HG03571 (cell line): ENCODE data around the gene RMI1.

Experiments used
- ATAC-seq: cut with Tn5 transposase; IDR thresholded peaks from one replicate; pipeline ENCODE4 v1.9.1; 2021; ENCODE audit not compliant: unreplicated experiment

RMI1 gene

DNA sequence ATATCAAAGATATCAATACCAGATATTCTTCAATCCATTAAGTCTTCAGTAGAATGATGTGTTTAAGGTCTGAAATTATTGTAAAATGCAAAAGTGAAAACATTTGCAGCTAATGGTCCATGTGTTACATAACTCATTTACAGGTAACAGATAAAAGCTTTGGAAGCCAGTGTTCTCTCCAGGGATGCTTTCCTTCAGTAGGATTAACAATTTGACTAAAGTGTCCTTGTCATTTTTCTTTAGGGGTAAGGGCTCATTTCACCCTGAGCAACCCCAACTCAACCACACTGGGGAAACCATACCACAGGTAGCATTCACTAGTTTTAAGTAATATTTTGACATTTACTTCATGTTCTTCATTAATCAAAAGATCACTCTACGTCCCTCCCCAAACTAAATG is 13.5 kb upstream of the RMI1 start:
- no peak for ATAC-seq

- ATAC-seq: no peak
Measured at GRCh38 chr9:83969602-83970001, 11.0 kb upstream of the RMI1 start.

GRCh38 chr9:83971485-83971884 is 9.1 kb upstream of the RMI1 start:
- ATAC-seq: no peak

- no peak for ATAC-seq
Measured at GRCh38 chr9:83972286-83972685, 8.3 kb upstream of the RMI1 start.

DNA sequence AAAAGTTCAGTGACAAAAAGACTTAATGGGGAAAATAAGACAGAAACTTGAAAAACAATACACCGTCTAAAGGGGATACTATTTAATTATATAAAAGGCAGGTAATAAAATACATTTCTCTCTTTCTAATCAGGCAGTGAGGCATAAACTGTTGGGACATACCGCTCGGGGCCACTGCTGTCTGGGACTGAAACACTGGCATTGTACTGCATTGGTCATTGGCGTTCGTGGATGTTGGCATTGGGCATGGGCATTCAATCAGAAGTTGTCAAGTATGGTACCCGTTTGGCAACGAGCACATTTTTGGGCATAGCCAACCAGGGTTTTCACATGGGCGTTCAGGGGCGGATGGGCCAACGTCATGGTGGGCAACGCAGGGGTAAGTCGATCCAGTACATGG is 5.3 kb upstream of the RMI1 start:
- ATAC-seq: no peak

- ATAC-seq: no peak
Measured at GRCh38 chr9:83976372-83976771, 4.2 kb upstream of the RMI1 start.

DNA sequence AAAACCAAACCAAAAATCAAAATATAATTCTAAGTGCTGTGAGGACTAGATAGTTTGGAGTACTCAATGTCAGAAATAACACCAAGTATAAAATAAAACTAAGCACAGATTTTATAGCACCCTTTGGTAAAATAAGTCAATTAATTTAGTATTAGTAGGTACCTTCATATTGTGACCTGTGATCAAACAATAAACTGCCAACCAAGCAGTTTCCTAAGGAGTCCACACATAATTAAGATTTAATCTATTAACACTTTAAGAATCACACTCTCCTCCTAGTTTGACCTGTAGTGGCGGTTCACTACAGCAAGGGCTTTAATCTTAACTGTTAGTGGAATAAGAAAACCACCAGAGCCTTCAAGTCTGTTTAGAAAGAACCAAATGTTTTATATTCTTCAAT is 3.4 kb upstream of the RMI1 start:
- no peak for ATAC-seq

DNA sequence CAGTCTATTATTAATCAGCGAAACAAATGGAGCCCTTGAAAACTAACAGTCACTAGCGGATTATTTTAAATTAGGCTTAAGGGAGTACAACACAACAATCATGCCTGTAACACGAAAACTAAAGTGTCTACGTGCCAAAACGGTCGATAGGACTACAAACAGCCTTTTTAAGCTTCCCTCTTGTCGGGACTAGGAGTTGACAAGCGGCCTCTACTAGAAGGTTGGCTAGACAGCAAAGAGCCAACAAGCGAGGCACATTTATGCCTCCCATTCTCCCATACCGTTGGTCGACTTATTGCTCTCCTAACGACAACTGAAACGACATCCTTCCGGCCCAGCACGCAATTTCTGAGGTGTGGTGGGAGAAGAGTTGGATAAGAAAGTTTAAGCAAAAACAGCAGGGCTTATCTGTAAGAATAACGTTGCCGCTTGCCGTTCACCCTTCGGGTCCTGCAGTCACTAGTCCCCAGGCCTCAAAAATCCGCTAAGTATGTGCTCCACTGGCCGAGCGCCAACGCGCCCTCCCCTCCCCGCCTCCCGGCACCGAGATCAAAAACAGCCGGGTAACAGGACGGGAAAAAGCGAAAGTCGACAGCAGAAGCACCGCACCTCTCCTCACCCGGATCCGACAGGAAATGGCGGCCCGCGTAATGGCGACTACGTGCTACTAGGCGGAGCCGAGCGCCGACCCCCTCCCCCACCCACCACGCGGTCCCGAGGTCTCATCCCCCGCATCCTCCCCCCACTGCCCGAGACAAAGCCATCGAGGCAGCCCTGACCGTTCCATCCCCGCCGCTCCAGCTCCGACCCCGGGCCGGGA is 1.4 kb upstream of the RMI1 start:
- peak; percentile 23 for ATAC-seq

- peak; percentile 80 for ATAC-seq
Measured at GRCh38 chr9:83979812-83980394, 702 bp upstream of the RMI1 start, which contains the start of gene HNRNPK. Gene HNRNPK, minus strand, starts transcription at chr9:83980215. Its CDS starts 1,963 bp downstream, at chr9:83978252.

DNA sequence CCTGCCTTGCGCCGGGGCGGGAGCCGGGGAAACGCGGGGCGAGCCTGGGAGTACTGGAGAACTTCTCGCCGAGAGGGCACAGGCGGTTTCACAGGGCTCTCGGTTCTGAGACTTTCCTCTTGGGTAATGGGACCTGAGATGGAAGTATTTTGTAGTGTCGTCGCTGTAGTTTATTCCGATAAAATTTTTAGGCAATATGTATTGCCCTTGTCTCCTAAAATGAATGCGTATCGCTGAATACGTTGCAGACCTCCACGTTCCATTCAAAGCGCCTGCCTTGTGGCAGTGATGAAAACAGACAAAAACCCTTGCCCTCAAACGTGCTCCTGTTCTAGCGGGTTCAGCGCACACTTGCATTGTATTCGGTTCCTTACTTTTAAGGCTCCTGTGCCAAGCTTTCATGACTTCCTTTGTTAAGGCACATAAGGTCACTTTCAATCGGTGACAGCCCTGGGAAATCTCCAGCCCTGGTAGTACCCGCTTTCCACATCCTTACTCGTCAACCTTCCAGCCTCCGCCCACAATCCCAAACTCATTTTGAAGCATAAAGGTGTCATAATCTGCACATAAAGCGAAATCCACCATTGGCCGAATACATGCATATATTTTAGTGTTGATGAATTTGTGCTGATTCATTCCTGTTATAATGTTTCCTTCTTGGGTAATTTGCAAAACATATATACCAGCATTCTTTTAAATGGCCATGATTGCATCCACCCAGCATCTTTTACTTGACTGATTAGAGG is 694 bp downstream of the RMI1 start:
- ATAC-seq: peak; percentile 26

DNA sequence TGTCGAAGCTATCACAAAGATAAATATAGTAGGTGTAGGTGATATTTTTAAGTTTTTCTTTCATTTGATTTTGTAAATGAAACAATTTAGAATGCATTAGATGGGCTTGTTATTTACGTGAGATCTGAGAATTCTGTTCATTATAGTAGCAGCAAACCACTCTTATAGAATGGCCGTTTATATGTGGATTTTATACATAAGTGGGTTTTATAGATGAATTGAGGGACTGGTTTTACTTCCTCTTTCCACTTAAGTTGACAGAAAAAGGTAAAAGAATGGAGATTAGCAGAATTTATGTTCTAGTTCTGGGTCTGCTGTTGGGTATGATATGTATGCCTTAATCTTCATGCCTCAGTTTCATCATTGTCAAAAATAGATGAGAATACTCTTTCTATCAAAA is 5.6 kb downstream of the RMI1 start:
- no peak for ATAC-seq

GRCh38 chr9:83986765-83987401 is 6.3 kb downstream of the RMI1 start:
- no peak for ATAC-seq

DNA sequence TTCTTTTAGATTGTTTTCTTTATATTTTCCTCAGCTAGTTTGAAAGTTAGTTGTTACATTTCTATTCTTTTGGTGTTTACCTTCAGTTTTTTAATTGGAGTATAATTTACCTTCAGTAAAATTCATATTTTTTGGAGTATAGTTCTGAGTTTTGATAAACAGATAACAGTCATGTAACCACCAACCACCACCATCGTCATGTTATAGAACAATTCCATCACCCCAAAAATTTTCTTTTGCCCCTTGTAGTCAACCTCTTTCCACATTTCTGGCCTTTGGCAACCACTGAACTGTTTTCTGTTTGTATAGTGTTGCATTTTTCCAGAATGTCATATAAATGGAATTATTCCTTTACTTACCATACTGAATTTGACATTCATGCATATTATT is 6.8 kb downstream of the RMI1 start:
- ATAC-seq: no peak

GRCh38 chr9:83988411-83988810 is 7.8 kb downstream of the RMI1 start:
- no peak for ATAC-seq

GRCh38 chr9:83991355-83991754 is 10.8 kb downstream of the RMI1 start:
- ATAC-seq: no peak

DNA sequence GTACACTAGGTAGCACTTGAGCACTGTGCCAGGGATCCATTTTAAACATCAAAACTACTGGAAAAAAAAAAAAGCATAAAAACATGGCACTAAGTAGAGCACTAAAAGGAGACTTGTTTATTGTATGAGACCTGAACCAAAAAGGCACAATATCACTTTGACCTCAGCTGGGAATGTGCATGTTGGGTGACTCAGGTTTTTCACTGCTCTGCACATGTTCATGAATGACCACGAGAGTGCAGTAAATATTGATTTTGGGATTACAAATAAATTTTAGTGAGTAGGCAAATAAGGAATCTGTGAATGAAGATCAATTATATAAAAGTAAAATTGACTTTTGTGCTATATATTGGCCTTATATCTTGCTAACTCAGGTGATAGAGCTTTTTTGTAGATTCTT is 11.8 kb downstream of the RMI1 start:
- no peak for ATAC-seq

GRCh38 chr9:83992901-83993300 is 12.3 kb downstream of the RMI1 start:
- ATAC-seq: no peak

- no peak for ATAC-seq
Measured at GRCh38 chr9:83996126-83996525, 15.5 kb downstream of the RMI1 start.

- ATAC-seq: no peak
Measured at GRCh38 chr9:83999141-83999918, 18.7 kb downstream of the RMI1 start.

- ATAC-seq: no peak
Measured at GRCh38 chr9:84000186-84000585, 19.6 kb downstream of the RMI1 start.

DNA sequence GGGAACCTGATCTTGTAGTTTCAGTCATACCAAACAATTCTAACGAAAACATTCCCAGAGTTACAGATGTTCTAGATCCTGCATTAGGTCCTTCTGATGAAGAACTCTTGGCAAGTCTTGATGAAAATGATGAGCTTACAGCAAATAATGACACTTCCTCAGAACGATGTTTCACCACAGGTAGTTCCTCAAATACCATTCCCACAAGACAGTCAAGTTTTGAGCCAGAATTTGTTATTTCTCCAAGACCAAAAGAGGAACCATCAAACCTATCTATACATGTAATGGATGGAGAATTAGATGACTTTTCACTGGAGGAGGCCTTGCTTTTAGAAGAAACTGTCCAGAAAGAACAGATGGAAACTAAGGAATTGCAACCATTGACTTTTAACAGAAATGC is 21.0 kb downstream of the RMI1 start:
- no peak for ATAC-seq
